Measurements from ENCODE around the gene NPAS1.

GRCh38 chr19:46983097-46983496 is 36.5 kb upstream of the NPAS1 start:
- TF ChIP-seq, protein P1, sequence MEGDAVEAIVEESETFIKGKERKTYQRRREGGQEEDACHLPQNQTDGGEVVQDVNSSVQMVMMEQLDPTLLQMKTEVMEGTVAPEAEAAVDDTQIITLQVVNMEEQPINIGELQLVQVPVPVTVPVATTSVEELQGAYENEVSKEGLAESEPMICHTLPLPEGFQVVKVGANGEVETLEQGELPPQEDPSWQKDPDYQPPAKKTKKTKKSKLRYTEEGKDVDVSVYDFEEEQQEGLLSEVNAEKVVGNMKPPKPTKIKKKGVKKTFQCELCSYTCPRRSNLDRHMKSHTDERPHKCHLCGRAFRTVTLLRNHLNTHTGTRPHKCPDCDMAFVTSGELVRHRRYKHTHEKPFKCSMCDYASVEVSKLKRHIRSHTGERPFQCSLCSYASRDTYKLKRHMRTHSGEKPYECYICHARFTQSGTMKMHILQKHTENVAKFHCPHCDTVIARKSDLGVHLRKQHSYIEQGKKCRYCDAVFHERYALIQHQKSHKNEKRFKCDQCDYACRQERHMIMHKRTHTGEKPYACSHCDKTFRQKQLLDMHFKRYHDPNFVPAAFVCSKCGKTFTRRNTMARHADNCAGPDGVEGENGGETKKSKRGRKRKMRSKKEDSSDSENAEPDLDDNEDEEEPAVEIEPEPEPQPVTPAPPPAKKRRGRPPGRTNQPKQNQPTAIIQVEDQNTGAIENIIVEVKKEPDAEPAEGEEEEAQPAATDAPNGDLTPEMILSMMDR (IDR thresholded peaks at IDR 0.05), result no peak
- no peak for TF ChIP-seq POLR2A (IDR thresholded peaks at IDR 0.05)

All from Peyer's patch (tissue), 4 donors.